Measurements from ENCODE around the gene TRAPPC2L. TPM values are rescaled to one million over a fixed set of nuclear protein-coding genes. Genes with fewer than 3 reads are reported as not detected.

TRAPPC2L gene
- total and polyA plus RNA-seq, 9 donors: 47.6 to 67.5 (median 52.1) TPM

DNA sequence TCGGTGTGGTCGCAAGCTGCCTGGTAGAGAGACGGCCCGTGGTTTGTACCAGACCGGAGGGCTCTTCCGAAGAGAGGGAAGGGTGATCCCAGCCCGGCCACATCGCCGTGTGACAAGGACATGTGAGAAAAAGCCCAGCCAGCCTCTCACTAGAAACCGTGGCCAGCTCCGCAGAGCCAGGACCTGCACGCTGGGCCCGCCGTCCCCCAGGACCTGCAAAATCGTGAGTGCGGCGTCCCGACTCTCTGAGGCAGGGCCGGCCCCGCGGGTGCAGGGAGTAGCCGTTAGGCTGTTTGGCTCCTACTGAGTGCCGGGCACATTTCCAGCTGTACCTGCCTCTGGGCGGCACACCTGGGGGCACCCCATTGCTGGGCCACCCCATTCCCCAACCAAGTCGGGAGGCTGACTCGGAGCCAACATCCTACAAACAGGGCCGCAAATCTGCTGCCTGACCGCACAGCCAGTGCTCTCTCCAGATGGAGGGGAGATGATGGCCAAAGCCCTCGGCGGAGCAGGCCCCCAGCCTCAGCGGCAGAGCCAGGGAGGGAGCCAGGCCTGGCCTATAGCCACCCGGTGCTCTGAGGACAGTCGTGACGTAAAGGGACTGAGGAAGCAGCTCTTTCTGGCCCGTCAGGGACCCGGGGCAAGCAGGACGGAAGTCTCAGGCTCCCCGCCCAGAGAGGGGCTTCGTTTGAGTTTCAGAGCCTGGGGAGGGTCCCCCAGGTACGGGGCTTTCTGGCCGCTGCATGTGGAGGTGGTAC lies 43.2 kb downstream of the TRAPPC2L start:
- WGBS (ENCODE audit: insufficient coverage): 73% methylated on average over 37 of the region's 41 CpGs
- no peak for DNase-seq
- Histone ChIP-seq H3K9me3 (replicated peaks; ENCODE audit: control insufficient read depth, low read depth, low read length) (no peaks in the 10 kb centered on the region), H3K36me3 (ENCODE audit: control insufficient read depth, insufficient read depth, low read length) (peaks cover 34% of the 10 kb centered on the region), H3K4me3 (ENCODE audit: low read length) (no peak overlapping the region), H3K4me1 (ENCODE audit: control insufficient read depth, insufficient read depth, low read length) (peaks cover 81% of the 10 kb centered on the region), H3K27ac (ENCODE audit: low read length) (no peak overlapping the region), H3K27me3 (ENCODE audit: control insufficient read depth, insufficient read depth, low read length) (no peaks in the 10 kb centered on the region)

GRCh38 chr16:88900662-88901052 lies 43.7 kb downstream of the TRAPPC2L start:
- Histone ChIP-seq H3K36me3 (ENCODE audit: control insufficient read depth, insufficient read depth, low read length) (peaks cover 32% of the 10 kb centered on the region), H3K4me3 (ENCODE audit: low read length) (no peak overlapping the region), H3K27me3 (ENCODE audit: control insufficient read depth, insufficient read depth, low read length) (no peaks in the 10 kb centered on the region), H3K9me3 (replicated peaks; ENCODE audit: control insufficient read depth, low read depth, low read length) (no peaks in the 10 kb centered on the region), H3K4me1 (ENCODE audit: control insufficient read depth, insufficient read depth, low read length) (peaks cover 79% of the 10 kb centered on the region), H3K27ac (ENCODE audit: low read length) (no peak overlapping the region)
- 78% methylated on average over 11 of the region's 12 CpGs for WGBS (ENCODE audit: insufficient coverage)
- no peak for DNase-seq

- WGBS (ENCODE audit: insufficient coverage): 68% methylated on average over 26 of the region's 26 CpGs
Measured at GRCh38 chr16:88901718-88902337, 44.9 kb downstream of the TRAPPC2L start.

GRCh38 chr16:88902744-88903143 lies 45.8 kb downstream of the TRAPPC2L start:
- no peak overlapping the region for H3K27ac ChIP-seq (ENCODE audit: low read length)
- peaks cover 59% of the 10 kb centered on the region for H3K4me1 ChIP-seq (ENCODE audit: control insufficient read depth, insufficient read depth, low read length)
- peaks cover 15% of the 10 kb centered on the region for H3K36me3 ChIP-seq (ENCODE audit: control insufficient read depth, insufficient read depth, low read length)
- no peak overlapping the region for H3K4me3 ChIP-seq (ENCODE audit: low read length)
- no peaks in the 10 kb centered on the region for H3K9me3 ChIP-seq (replicated peaks; ENCODE audit: control insufficient read depth, low read depth, low read length)
- H3K27me3 ChIP-seq (ENCODE audit: control insufficient read depth, insufficient read depth, low read length): no peaks in the 10 kb centered on the region
- WGBS (ENCODE audit: insufficient coverage): 84% methylated on average over 12 of the region's 16 CpGs
- no peak for DNase-seq

More at GRCh38 chr16:88901718-88902337, 44.9 kb downstream of the TRAPPC2L start:
- Histone ChIP-seq H3K27ac (ENCODE audit: low read length) (no peak overlapping the region), H3K4me1 (ENCODE audit: control insufficient read depth, insufficient read depth, low read length) (peaks cover 68% of the 10 kb centered on the region), H3K27me3 (ENCODE audit: control insufficient read depth, insufficient read depth, low read length) (no peaks in the 10 kb centered on the region), H3K4me3 (ENCODE audit: low read length) (no peak overlapping the region), H3K9me3 (replicated peaks; ENCODE audit: control insufficient read depth, low read depth, low read length) (no peaks in the 10 kb centered on the region), H3K36me3 (ENCODE audit: control insufficient read depth, insufficient read depth, low read length) (peaks cover 23% of the 10 kb centered on the region)
- DNase-seq: no peak

GRCh38 chr16:88903267-88903666 lies 46.3 kb downstream of the TRAPPC2L start:
- WGBS (ENCODE audit: insufficient coverage): 50% methylated on average over 2 of the region's 14 CpGs
- Histone ChIP-seq H3K4me3 (ENCODE audit: low read length) (no peak overlapping the region), H3K27ac (ENCODE audit: low read length) (no peak overlapping the region)

GRCh38 chr16:88904676-88905365 lies 47.9 kb downstream of the TRAPPC2L start:
- WGBS (ENCODE audit: insufficient coverage): 63% methylated on average over 8 of the region's 21 CpGs
- no peak for DNase-seq
- Histone ChIP-seq H3K4me1 (ENCODE audit: control insufficient read depth, insufficient read depth, low read length) (peaks cover 61% of the 10 kb centered on the region), H3K27me3 (ENCODE audit: control insufficient read depth, insufficient read depth, low read length) (no peaks in the 10 kb centered on the region), H3K36me3 (ENCODE audit: control insufficient read depth, insufficient read depth, low read length) (peaks cover 11% of the 10 kb centered on the region), H3K27ac (ENCODE audit: low read length) (no peak overlapping the region), H3K9me3 (replicated peaks; ENCODE audit: control insufficient read depth, low read depth, low read length) (no peaks in the 10 kb centered on the region), H3K4me3 (ENCODE audit: low read length) (no peak overlapping the region)

More at GRCh38 chr16:88903267-88903666, 46.3 kb downstream of the TRAPPC2L start:
- H3K4me1 ChIP-seq (ENCODE audit: control insufficient read depth, insufficient read depth, low read length): peaks cover 54% of the 10 kb centered on the region
- H3K9me3 ChIP-seq (replicated peaks; ENCODE audit: control insufficient read depth, low read depth, low read length): no peaks in the 10 kb centered on the region
- no peaks in the 10 kb centered on the region for H3K27me3 ChIP-seq (ENCODE audit: control insufficient read depth, insufficient read depth, low read length)
- peaks cover 13% of the 10 kb centered on the region for H3K36me3 ChIP-seq (ENCODE audit: control insufficient read depth, insufficient read depth, low read length)
- DNase-seq: peak; percentile 75

GRCh38 chr16:88905563-88905962 lies 48.6 kb downstream of the TRAPPC2L start:
- 32% methylated on average over 3 of the region's 13 CpGs for WGBS (ENCODE audit: insufficient coverage)
- Histone ChIP-seq H3K4me3 (ENCODE audit: low read length) (no peak overlapping the region), H3K9me3 (replicated peaks; ENCODE audit: control insufficient read depth, low read depth, low read length) (no peaks in the 10 kb centered on the region), H3K36me3 (ENCODE audit: control insufficient read depth, insufficient read depth, low read length) (peaks cover 11% of the 10 kb centered on the region), H3K4me1 (ENCODE audit: control insufficient read depth, insufficient read depth, low read length) (peaks cover 63% of the 10 kb centered on the region), H3K27me3 (ENCODE audit: control insufficient read depth, insufficient read depth, low read length) (no peaks in the 10 kb centered on the region), H3K27ac (ENCODE audit: low read length) (no peak overlapping the region)
- no peak for DNase-seq

GRCh38 chr16:88906020-88906419 lies 49.1 kb downstream of the TRAPPC2L start:
- H3K36me3 ChIP-seq (ENCODE audit: control insufficient read depth, insufficient read depth, low read length): peaks cover 7% of the 10 kb centered on the region
- 78% methylated on average over 16 of the region's 16 CpGs for WGBS (ENCODE audit: insufficient coverage)
- peaks cover 64% of the 10 kb centered on the region for H3K4me1 ChIP-seq (ENCODE audit: control insufficient read depth, insufficient read depth, low read length)
- no peak overlapping the region for H3K27ac ChIP-seq (ENCODE audit: low read length)
- H3K4me3 ChIP-seq (ENCODE audit: low read length): no peak overlapping the region
- no peak for DNase-seq
- no peaks in the 10 kb centered on the region for H3K27me3 ChIP-seq (ENCODE audit: control insufficient read depth, insufficient read depth, low read length)
- no peaks in the 10 kb centered on the region for H3K9me3 ChIP-seq (replicated peaks; ENCODE audit: control insufficient read depth, low read depth, low read length)

GRCh38 chr16:88906535-88907105 lies 49.7 kb downstream of the TRAPPC2L start:
- peaks cover 64% of the 10 kb centered on the region for H3K4me1 ChIP-seq (ENCODE audit: control insufficient read depth, insufficient read depth, low read length)
- no peak overlapping the region for H3K4me3 ChIP-seq (ENCODE audit: low read length)
- no peaks in the 10 kb centered on the region for H3K9me3 ChIP-seq (replicated peaks; ENCODE audit: control insufficient read depth, low read depth, low read length)
- WGBS (ENCODE audit: insufficient coverage): 87% methylated on average over 21 of the region's 22 CpGs
- no peak overlapping the region for H3K27ac ChIP-seq (ENCODE audit: low read length)
- DNase-seq: no peak
- H3K27me3 ChIP-seq (ENCODE audit: control insufficient read depth, insufficient read depth, low read length): no peaks in the 10 kb centered on the region
- H3K36me3 ChIP-seq (ENCODE audit: control insufficient read depth, insufficient read depth, low read length): peaks cover 2% of the 10 kb centered on the region

GRCh38 chr16:88907768-88908167 lies 50.8 kb downstream of the TRAPPC2L start:
- no peaks in the 10 kb centered on the region for H3K27me3 ChIP-seq (ENCODE audit: control insufficient read depth, insufficient read depth, low read length)
- 71% methylated on average over 2 of the region's 4 CpGs for WGBS (ENCODE audit: insufficient coverage)
- no peak for DNase-seq
- H3K4me3 ChIP-seq (ENCODE audit: low read length): no peak overlapping the region
- peaks cover 60% of the 10 kb centered on the region for H3K4me1 ChIP-seq (ENCODE audit: control insufficient read depth, insufficient read depth, low read length)
- H3K9me3 ChIP-seq (replicated peaks; ENCODE audit: control insufficient read depth, low read depth, low read length): no peaks in the 10 kb centered on the region
- H3K36me3 ChIP-seq (ENCODE audit: control insufficient read depth, insufficient read depth, low read length): peaks cover 2% of the 10 kb centered on the region
- no peak overlapping the region for H3K27ac ChIP-seq (ENCODE audit: low read length)

Measured in muscle of leg (tissue), 11 donors.